Testis (tissue), 2 donors: ENCODE data around the gene CORO2B.

Experiments
- CTCF ChIP-seq, 3 experiments: fragments of 450-650 bp in 2 of 3; fragments of 200-600 bp in 1 of 3; sonication (generic) in 1 of 3; IDR thresholded peaks; one replicate each; pipeline ENCODE4 v1.5.1; 2016 to 2019; ENCODE audit warnings: antibody characterized with exemption in 3 of 3, mild to moderate bottlenecking in 2 of 3, moderate library complexity in 1 of 3
- POLR2A ChIP-seq: fragments of 450-650 bp; IDR thresholded peaks from one replicate; pipeline ENCODE4 v1.6.1; 2017; ENCODE audit warnings: antibody characterized with exemption, mild to moderate bottlenecking, moderate library complexity

- TF ChIP-seq POLR2A (no peak), CTCF (IDR thresholded peaks at IDR 0.05) (no peak)
Observed at GRCh38 chr15:68543165-68544008, 35.4 kb upstream of the CORO2B start.
